DOHH2 (cell line): Measurements from ENCODE around the gene PDZK1.

Source experiments
- CTCF ChIP-seq: fragments of 200-600 bp; sonication (generic); IDR thresholded peaks from one replicate; pipeline ENCODE4 v1.5.1; 2014; ENCODE audit warnings: antibody characterized with exemption, mild to moderate bottlenecking, low read depth, low read length; ENCODE audit not compliant: poor library complexity, severe bottlenecking
- EZH2phosphoT487 ChIP-seq: fragments of 200-600 bp; sonication (generic); IDR thresholded peaks from 2 replicates; pipeline ENCODE4 v1.6.1; 2017; ENCODE audit warnings: borderline replicate concordance, mild to moderate bottlenecking, antibody characterized with exemption, low read length, moderate library complexity, mixed read lengths

- TF ChIP-seq CTCF: no peak
- TF ChIP-seq EZH2phosphoT487: no peak
Measured at GRCh38 chr1:145708063-145708462, 895 bp upstream of the PDZK1 start.
